ENCODE measurements around the gene RHOU.
A peak's percentile ranks its signal among the peaks of the same experiment; 100 is the strongest.
"Not testable (repeated sequence)": the region's sequence is repeated elsewhere in the genome, so short reads cannot be mapped to it uniquely, and the experiment has no call there.

Gene RHOU

GRCh38 chr1:228734881-228735801, at the start of gene RHOU:
TSS of gene RHOU (plus strand) at chr1:228735479. CDS start at chr1:228735743, 264 bp downstream.
- DNase-seq (ENCODE audit: low read depth in 2 of 2), result peak; percentile 6 to 58

- no peak for DNase-seq (ENCODE audit: low read depth in 2 of 2)
These were observed 47.7 kb upstream of the RHOU start for GRCh38 chr1:228687587-228687986.

GRCh38 chr1:228689255-228689654, 46.0 kb upstream of the RHOU start:
- DNase-seq (ENCODE audit: low read depth in 2 of 2), result no peak

DNA sequence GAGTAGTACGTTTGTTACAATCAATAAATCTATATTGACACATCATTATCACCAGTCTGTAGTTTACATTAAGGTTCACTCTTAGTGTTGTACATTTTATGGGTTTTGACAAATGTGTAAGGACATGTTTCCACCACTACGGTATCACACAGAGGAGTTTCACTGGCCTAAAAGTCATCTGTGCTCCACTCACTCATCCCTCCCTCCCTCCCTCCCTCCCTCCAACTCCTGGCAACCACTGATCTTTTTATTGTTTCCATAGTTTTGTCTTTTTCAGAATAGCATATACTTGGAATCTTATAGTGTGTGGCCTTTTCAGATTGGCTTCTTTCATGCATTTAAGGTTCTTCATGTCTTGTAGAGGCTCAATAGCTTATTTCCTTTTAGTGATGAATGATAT, 44.1 kb upstream of the RHOU start:
- no peak for DNase-seq (ENCODE audit: low read depth in 2 of 2)

DNA sequence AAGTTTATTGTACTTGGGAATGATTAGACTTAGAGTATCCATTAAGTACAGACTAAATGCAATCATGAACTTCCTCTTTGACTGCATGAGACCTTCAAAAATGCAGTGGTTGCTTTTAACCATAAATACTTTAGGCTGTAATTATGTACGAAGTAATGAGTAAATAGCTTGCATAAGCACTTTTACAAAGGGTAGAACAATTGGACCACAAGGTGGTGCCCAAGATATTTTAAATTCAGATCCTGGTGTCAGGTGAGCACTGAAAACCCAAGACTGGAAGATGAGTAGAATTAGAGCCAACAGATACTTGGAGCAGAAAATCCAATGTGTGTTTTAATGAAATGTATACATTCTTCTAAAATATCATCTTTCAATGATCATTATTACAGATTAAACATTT, 43.4 kb upstream of the RHOU start:
- no peak for DNase-seq (ENCODE audit: low read depth in 2 of 2)

DNA sequence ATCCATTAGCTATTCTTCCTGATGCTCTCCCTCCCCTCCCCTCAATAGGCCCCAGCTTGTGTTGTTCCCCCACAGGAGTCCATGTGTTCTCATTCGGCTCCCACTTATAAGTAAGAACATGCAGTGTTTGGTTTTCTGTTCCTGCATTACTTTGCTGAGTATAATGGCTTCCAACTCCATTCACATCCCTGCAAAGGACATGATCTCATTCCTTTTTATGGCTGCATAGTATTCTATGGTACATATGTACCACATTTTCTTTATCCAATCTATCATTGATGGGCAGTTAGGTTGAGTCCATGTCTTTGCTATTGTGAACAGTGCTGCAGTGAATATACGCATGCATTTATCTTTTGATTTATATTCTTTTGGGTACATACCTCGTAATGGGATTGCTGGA, 40.8 kb upstream of the RHOU start:
- not testable (repeated sequence) for DNase-seq (ENCODE audit: low read depth in 2 of 2)

DNA sequence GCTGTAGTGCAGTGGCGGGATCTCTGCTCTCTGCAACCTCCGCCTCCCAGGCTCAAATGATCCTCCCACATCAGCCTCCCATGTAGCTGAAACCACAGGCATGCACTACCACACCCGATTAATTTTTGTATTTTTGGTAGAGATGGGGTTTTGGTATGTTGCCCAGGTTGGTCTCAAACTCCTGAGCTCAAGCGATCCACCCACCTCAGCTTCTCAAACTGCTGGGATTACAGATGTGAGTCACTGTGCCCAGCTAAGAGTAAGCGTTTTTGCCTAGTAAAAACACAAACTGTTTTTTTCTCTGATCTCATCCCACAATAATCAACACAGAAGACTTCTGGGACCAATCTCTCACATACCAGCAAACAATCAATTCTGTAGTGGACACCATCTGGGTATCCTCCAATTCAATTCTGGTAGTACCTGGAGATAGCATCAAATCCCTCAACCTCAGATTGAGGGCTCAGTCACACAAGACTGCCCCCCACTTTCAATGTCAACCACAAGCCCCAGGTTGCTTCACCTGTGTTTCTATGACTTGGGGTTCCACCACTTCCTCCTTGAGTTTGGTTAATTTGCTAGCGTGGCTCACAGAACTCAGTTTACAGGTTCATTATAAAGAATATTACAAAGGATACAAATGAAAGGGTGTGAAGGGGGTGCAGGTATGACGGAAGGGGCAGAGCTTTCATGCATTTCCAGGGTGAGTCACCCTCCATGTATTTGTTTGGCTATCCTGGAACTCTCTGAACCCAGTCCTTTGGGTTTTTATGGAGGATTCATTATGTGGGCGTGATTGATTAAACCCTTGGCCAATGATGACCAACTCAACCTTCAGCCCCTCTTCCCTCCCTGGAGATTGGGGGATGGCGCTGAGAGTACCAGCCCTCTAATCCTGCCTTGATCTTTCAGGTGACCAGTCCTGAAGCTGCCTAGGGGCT, 40.0 kb upstream of the RHOU start:
- DNase-seq (ENCODE audit: low read depth in 2 of 2), result no peak

DNA sequence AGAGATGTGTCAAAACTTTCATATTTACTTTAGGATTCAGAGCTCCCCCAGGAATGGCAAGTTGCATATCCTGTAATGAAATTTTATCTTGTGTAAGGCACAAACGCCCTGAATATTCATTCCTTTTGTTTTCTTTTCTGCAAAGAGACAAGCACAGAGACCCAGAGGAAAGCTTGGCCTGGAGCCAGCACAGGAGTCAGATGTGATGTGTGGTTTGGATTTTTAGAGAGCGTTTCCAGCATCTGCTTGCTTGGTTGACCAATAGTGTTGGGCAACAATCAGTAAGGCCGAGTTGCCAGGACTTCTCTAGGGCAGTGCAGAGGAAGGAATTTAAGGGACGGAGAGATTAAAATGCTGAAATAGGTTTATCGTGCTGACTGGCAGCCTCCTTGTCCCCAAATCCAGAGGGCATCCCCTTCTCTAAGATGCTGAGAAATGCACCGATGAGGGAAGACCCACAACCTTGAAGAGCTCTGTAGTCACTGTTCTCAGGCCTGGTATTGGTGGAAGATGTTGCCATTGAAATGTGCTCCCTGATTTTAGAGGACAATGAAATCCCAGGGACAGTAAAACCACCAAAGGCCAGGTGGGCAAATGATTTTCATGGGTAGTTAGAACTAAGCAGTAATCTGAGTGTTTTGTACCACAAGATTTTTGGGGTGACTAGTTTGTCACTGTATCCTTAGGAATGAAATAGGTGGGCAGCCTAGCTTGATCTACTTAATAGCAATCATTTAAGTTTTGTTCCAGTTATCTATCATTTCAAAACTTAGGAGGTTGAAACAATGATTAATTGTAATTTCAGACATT, 37.9 kb upstream of the RHOU start:
- no peak for DNase-seq (ENCODE audit: low read depth in 2 of 2)

- no peak for DNase-seq (ENCODE audit: low read depth in 2 of 2)
These were observed 37.3 kb upstream of the RHOU start for GRCh38 chr1:228698017-228698329.

- DNase-seq (ENCODE audit: low read depth in 2 of 2), result no peak
These were observed 32.8 kb upstream of the RHOU start for GRCh38 chr1:228702433-228702832.

DNA sequence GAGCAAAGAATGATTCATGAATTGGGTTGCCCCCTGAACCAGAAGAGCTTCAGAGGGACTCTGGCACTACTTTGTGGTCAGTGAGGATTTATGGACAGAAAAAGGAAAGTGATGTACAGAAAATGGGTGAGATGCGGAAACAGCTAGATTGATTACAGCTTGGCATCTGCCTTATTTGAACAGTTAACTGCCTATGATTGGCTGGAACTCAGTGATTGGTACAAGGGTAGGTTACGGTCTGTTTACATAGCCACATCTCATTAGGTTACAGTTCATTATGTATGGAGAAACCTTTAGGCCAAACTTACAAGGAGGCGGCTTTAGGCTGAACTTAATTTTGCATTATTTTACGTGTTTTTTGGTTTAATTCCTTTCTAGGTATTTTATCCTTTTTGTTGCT, 29.0 kb upstream of the RHOU start:
- no peak for DNase-seq (ENCODE audit: low read depth in 2 of 2)

DNA sequence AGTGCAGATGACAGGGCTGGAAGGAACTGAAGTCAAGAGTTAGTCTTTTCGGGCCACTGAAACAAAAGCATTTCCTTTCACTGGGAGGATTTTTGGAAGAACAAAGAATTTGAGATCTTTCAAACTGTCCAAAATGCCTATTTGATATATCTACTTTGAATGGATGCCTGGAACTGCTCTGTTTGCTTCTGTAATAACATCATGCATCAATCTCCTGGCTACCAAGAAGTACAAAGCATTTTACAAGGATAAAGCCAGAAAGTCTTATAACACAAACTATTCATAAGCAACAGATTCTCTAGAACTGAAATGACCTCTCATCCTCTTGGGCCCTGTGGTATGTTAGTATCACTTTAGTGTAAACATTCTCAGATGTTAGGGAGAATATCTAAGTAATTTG, 18.2 kb upstream of the RHOU start:
- no peak for DNase-seq (ENCODE audit: low read depth in 2 of 2)

GRCh38 chr1:228721407-228721806, 13.9 kb upstream of the RHOU start:
- DNase-seq (ENCODE audit: low read depth in 2 of 2), result no peak

- DNase-seq (ENCODE audit: low read depth in 2 of 2), result no peak
These were observed 12.0 kb upstream of the RHOU start for GRCh38 chr1:228723287-228723686.

DNA sequence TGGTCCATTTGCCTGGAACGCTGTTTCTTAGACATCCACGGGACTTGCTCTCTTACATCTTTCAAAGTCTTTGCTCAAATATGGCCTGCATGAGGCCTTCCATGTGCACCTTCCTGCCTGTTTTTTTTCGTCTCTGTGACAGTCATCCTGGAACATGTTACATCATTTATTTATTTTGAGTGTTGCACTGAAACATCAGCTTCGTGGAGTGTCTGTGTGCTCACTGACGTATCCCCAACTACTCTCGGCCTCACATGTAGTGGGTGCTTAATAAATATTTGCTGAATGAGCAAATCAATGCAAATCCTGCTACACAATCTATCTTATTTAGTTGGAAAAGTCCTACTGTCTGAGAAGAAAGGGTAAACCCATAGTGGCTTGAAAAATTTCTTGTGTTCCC, 11.4 kb upstream of the RHOU start:
- DNase-seq (ENCODE audit: low read depth in 2 of 2), result no peak

GRCh38 chr1:228725178-228725577, 10.1 kb upstream of the RHOU start:
- DNase-seq (ENCODE audit: low read depth in 2 of 2), result no peak

DNA sequence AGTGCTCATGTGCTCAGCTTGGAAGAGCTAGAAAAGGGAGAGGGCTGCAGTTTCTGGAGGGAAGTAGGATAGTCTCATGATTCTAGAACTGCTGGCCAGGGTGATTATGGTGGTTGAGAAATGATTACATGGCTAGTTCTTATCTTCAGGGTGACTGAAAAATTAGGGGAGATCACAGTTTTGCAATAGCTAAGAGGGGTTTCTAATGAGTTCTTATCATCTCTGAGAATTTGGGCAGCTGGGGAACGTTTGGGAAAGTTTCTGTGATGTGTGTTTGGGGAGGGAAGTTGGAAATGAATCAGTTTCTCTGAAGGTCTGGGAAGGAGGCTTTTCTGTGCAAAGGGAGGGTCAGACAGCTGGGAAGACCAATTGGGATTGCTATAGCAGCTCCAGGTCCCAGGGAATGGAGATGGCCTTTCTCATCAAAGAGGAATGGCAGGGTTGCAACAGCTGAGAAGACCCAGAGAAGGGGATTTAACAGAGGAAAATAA, 7.6 kb upstream of the RHOU start:
- no peak for DNase-seq (ENCODE audit: low read depth in 2 of 2)

DNA sequence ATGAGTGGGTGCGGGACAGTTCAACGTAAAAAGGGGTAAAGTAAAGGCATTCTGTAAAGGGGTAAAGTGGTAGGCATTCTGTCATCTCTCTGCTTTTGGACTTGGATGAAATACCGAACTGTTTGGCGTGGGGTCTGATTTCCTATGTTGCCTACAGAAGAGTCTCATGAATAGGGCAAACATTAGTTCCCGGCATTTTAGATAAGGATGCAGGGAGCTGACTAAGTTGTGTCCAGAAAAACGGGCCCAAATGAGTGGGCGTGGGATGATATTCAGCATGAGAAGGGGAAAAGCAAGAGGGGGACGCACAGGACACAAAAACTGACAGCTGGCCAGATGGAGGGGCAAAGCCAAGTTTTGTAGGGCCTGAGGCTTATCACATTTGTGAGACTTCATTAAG, 2.9 kb upstream of the RHOU start:
- no peak for DNase-seq (ENCODE audit: low read depth in 2 of 2)

GRCh38 chr1:228733576-228733975, 1.7 kb upstream of the RHOU start:
- no peak for DNase-seq (ENCODE audit: low read depth in 2 of 2)

DNA sequence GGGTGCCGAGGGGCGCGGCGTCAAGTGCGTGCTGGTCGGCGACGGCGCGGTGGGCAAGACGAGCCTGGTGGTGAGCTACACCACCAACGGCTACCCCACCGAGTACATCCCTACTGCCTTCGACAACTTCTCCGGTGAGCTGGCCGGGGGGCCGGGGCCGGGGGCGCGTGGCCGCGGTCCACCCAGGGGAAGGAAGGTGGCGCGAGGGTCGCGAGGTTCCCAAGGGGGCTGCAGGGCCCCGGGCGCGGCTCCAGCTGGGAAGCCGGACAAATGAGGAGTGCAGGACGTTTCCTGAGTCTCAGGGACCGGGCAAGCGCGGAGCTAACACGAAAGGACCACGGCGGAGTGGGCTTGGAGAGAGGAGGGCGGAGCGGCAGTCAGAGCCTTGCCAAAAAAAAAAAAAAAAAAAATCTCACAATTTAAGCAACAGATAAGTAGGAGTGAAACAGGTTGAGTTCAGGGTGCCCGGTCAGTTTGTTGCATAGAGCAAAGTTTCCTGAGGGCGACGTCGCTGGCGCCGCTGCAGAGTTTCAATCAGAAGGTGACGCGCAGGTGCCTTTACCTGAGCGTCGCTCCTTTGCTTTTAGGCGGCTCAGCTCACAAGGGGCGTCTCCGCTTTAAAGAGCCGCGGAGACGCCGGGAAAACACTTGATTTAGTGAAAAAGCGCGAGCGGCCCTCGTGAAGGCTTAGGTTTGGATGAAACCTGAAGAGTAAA, 750 bp downstream of the RHOU start:
- peak in 1 of 2 donors; percentile 3 for DNase-seq (ENCODE audit: low read depth in 2 of 2)

- no peak for DNase-seq (ENCODE audit: low read depth in 2 of 2)
These were observed 1.7 kb downstream of the RHOU start for GRCh38 chr1:228736844-228737445.
